Activated T-cell treated with anti-CD3 and anti-CD28 coated beads for 1 hour (primary cell): ENCODE results near the gene ATP8A1.
"Not testable (repeated sequence)": the region's sequence is repeated elsewhere in the genome, so short reads cannot be mapped to it uniquely, and the experiment has no call there.

ENCODE experiments used
- DNase-seq: peaks from one replicate; pipeline ENCODE4 v3.0.0-alpha.2; 2020; ENCODE audit warnings: low read depth

The ATP8A1 gene

DNA sequence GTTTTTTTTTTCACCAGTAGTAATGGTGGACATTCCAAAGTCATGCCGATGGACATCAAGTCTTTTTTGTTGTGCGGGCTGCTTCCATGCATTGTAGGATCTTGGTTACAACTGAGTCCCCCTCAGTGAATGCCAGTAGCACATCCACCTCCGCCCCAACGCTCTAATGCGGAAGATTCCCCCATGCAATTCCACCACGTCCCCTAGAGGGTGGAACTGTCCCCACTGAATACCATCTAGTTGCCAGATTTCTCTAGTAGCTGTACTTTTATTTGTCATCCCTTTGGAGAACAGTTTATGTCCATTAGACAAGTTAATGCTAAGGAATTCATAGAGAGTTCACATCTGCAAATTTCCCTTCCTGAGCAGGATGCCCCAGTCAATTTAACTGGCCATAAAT is 252.9 kb downstream of the ATP8A1 start:
- DNase-seq = no peak

DNA sequence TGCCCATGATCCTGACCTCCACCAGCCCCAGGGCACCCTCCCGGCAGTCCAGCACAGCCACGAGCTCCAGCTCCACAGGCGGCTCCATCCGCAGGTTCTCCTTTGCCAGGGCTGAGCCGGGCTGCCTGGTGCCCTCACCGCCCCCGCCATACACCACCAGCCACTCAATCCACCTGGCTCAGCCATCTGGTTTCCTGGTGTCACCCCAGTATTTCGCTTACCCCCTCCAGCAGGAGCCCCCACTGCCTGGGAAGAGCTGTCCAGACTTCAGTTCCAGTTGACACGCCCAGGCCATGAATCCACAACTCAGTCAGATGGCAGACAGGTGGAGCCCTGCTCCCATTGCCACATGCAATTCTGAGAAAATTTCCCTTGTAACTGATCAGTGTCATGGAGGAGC is 255.7 kb downstream of the ATP8A1 start:
- no peak for DNase-seq

DNA sequence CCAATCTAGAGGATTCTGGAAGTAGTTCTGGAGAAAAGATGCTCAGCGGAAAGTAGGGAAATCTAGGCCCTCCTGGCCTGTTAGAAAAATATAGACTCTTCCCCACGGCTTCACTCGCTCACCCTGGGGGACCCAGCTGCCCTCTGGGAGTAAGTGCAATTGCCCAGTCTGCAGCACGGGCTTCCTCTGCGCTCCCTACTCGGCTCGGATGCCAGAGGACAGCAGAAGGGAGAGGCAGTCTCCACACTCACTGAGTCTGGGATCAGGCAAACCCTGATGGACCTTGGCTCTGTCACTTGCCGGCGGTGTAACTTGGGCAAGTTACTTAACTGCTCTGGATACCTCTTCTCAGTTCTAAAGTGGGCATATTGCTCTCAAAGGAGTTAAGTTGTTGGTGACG is 257.5 kb downstream of the ATP8A1 start:
- DNase-seq = no peak

DNA sequence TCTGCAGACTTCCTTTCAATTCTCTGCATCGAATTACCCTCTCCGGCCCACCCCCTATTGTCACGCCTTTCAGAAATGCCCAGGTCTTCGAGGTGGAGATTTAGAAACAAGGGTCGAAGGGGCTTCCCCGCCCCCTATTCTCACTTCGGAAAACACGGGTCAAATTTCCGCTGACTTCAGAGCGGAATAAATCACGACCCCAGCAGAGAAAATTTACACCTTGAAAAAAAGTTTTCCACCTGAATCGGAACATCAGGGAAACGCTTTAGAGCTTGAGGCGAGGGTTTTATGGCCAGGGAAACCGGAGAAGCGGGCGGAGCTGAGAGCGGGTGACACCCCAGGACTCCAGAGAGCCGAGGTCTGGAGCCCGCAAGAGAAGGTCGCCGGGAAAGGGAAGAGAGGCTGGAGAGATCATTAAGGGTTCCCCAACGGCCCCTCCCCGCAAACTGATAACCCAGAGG is 258.0 kb downstream of the ATP8A1 start:
- no peak for DNase-seq

DNA sequence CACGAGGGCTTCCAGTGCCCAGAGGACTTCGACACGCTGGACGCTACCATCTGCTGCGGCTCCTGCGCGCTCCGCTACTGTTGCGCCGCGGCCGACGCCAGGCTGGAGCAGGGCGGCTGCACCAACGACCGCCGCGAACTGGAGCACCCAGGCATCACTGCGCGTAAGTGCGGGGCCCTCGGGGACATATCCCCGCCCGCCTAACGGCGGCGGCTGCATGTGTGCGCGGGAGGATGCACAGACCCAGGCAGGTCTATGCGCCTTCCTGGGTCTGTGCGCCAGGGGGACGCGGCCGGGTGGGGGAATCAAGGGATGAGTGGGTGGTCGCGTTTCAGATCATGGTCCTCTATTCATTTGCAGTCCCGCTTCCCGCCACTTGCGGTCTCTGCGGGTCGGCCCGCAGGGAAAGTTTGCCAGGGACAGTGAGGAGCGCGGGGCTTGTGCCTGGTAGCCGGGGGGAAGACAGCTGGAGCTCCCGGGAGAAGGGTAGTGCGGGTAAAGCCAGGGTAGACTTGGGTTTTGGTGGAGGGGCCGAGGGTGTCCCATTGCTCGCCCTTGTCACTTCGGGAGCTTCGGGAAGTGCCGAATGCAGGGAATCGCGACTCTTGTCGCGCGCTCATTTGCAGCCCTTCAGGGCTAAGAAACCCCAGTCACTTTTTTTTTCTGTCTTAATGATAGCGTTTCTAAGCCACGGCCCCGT is 258.6 kb downstream of the ATP8A1 start:
- DNase-seq = no peak

DNA sequence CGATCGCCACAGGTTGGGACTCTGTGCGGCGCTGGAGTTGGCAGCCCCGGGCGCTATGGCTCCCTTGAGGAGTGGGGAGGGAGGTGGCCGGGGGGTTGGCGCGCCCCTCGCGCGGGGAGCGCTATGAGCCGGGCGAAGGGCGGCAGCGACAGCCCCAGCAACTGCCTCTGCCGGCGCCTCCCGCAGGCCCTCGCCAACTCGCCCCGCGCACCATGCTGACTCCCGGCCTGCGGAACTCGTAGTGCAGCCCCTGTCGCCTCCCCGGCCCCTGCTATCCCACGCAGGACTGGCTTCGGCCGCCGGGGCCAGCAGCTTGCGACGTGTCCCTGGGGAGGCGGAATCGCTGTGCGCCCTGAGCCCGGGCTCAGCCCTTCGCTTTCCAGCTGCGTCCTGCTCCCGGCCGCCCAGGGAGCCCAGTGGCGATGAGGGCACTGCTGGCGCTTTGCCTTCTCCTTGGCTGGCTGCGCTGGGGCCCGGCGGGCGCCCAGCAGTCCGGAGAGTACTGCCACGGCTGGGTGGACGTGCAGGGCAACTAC is 259.2 kb downstream of the ATP8A1 start:
- no peak for DNase-seq

GRCh38 chr4:42396752-42397634 is 259.9 kb downstream of the ATP8A1 start, which contains the start of gene SHISA3:
TSS of gene SHISA3 (plus strand) at chr4:42397488. CDS start at chr4:42398057, 569 bp downstream.
- no peak for DNase-seq

- DNase-seq = no peak
These were observed 260.5 kb downstream of the ATP8A1 start for GRCh38 chr4:42396361-42396751.

DNA sequence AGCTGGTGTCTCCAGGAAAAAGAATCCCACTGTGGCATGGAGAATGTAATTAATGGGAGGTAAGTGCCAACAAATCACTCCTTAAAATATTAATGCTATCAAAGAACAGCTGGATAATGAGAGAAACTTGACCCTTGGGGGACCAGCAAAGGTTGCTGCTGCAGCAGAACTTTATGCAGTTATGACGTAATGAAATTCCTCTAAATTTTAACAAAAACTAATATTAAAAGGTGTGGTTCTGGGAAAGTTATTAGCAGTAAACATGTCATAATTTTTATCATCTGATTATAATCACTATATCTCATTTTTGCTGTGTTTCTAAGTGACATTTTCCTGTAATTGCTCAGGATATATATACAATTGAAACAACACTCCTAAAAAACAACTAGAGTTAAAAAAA is 261.3 kb downstream of the ATP8A1 start:
- no peak for DNase-seq

- no peak for DNase-seq
These were observed 264.5 kb downstream of the ATP8A1 start for GRCh38 chr4:42392436-42392835.

DNA sequence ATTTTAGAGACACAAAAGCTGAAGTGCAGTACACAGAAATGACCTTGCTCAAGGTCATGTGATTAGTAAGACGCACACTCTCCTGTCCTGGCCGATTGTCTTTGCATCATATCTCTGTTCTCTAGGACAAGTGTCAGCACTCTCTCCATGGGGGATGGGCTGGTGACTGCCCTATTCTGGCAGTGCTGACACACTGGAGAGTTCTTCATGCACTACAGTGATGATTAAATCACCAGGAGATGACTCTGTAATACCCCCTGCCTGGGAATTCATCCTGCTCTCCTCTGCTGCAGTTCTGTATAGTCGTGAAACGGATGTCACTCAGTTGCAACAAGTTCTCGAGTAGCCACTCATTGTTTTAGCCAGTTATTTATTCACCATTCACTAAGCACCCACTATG is 264.9 kb downstream of the ATP8A1 start:
- no peak for DNase-seq

- DNase-seq = no peak
These were observed 265.6 kb downstream of the ATP8A1 start for GRCh38 chr4:42391355-42391664.

- no peak for DNase-seq
These were observed 266.1 kb downstream of the ATP8A1 start for GRCh38 chr4:42390622-42391354.

DNA sequence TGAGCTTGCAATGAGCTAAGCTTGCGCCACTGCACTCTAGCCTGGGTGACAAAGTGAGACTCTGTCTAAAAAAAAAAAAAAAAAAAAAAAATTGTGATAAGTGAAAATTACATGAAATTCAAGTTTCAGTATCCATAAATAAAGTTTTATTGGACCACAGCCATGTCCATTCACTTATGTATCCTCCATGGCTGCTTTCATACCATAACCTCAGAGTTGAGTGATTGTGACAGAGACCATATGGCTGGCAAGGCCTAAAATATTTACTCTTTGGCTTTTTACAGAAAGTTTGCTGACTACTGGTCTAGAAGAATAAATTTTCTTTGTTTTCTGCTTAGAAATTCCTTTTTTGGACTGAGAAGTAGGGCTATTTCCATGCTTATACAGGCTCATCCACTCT is 271.4 kb downstream of the ATP8A1 start:
- DNase-seq = no peak

GRCh38 chr4:42381666-42382065 is 275.2 kb downstream of the ATP8A1 start:
- DNase-seq = no peak

DNA sequence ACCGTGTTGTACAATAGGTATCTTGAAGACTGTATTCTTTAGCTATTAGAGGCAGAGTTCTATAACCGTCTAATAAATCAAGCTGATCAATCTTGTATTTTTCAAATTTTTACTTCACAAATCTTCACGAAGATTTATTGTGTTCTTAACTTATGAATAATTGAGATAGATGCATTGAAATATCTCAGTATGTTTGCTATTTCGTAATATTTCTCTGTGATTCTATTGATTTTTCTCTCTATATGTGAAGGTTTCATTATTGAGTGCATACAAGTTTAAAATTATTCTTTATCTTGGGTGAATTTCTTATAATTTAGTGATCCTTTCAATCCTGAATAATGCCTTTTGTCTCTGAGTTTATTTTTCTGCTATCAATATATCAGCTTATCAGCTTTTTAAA is 279.4 kb downstream of the ATP8A1 start:
- no peak for DNase-seq

DNA sequence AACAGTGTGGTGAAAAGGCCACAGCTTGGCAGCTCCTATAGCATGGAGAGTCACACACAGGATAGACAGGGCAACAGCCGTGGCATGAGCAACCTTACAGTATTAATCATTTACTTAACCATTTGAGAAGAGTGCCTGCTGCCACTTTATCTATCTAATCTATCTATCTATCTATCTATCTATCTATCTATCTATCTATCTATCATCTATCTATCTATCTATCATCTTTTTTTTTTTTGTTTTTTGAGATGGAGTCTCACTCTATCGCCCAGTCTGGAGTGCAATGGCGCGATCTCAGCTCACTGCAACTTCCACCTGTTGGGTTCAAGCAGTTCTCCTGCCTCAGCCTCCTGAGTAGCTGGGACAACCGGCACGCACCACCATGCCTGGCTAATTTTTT is 284.6 kb downstream of the ATP8A1 start:
- DNase-seq = not testable (repeated sequence)

DNA sequence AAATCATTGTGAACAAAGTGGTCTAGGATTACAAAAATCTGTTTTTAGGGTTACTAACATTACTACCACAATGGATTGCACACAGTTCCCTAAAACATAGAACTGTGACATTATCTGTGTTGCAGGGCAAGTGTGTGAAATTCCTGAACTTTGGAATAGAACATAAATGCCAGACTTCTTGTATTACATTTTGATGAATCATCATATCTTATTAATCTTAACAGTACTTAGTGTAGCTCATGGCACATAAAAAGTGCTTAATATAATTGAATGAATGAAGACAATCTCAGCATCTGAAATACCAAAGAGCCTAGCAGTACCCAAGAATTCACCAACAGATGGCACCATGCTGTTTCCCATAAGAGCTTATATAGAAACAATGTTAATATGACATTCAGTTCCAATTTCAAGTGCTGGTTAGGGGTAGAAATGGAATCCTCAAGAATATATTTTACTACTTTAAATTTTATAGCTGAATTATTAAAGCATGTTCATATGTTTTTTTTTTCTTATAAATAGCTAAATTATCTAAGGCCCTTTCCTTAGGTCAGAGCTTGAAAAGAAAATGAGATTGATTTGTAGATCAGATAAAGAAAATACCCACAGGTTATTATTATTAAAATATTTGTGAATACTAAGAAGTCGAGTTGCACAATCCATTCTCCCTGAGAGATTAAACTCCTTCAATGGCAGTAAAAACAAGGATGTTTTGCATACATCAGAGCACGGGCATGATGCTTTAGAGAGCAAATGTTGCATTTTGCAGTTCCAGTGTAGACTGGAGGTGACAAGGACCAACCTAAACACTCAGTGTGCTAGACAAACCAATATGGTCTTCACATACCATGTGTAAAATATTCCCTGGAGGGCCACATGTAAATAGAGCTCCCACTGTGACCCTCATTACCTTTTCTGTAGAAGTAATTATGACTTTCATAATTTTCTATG is 285.3 kb downstream of the ATP8A1 start:
- no peak for DNase-seq

DNA sequence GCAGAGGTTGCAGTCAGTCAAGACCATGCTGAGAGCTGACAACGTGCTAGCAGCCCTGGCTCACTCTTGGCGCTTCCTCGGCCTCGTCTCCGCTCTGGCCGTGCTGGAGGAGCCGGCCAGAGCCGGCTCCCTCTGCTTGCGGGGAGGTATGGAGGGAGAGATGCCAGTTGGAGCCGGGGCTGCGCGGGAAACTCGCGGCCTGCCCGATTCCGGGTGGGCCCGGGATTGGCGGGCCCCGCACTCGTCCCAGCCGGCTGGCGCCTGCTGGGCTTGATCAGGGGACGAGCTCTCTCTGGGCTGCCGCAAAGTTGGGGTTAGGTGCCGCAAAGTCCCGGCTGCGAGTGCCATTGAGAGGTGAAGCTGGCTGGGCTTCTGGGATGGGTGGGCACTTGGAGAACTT is 287.4 kb downstream of the ATP8A1 start:
- DNase-seq = no peak

- no peak for DNase-seq
These were observed 289.9 kb downstream of the ATP8A1 start for GRCh38 chr4:42366959-42367358.
